Hair follicle dermal papilla cell (primary cell): ENCODE data around the gene FAM120AOS. TPM values are rescaled to one million over a fixed set of nuclear protein-coding genes. Genes with fewer than 3 reads are reported as not detected.

Source experiments
- small RNA-seq: library from RNA; depleted of rRNA; stranded (forward); fragments of <200 nt; gene quantifications from one replicate; pipeline ENCODE3, GENCODE V24; 2012
- total RNA-seq: library from RNA; depleted of rRNA; stranded (reverse); fragments of >200 nt; gene quantifications from 2 replicates; pipeline ENCODE4 v1.2.3, GENCODE V29; 2012

The FAM120AOS gene
- total RNA-seq, result 38.6 and 38.7 TPM in 2 replicates

DNA sequence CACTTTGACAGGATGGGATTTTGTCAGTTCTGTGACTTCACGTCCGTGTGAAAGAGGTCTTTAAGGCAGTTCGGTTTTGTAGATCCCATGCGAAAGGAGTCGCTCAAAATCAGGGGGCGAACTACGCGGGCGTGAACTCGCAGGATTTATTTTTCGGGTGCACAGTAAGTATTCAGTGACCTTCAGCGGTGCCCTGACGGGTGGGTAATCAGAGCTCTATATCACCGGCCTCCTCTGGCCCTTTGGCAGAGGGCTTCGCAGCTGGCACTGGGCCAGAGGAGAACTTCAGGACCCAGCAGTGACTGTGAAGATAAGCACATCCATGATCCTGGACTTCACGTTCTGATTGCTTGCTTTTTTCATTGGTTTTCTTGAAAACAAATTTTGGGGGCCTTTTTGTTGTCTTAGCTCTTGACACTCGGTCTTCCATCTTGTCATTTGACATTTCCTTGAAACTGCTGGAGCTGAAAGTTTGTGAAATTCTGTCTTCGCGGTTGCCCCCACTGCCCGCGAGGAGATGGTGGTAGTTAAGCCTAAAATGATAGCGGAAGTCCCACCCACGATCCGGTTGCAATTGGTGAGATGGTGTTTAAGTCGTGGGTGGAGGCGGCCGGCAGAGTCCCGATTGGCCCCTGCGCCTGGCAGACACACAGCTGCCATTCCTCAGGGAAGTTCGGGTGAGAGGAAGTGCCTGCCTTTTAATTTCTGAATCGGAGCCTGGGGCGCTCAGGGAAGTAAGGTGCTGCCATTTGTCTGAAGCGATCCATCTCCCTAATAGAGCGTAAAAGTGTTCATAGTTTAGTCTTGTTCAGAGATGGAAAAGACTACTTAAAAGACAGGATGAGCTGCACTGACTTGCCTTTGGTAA, at the start of gene FAM120AOS:
Gene FAM120AOS, minus strand, starts transcription at position 535 of the 868 bp plus-strand sequence. CDS start 872 bp downstream, outside the sequence.

GRCh38 chr9:93450945-93451815, 2.2 kb downstream of the FAM120AOS start, which contains the start of gene FAM120A:
TSS of gene FAM120A (plus strand) at chr9:93451685. CDS start at chr9:93451916, 231 bp downstream.

Small RNA genes within 50 kb of the gene (small RNA-seq; reads per million reads assigned to genes)
- gene RF00019, result not detected

Other genes with a start within 250 kb of the FAM120AOS start
- 137 and 175 TPM in 2 replicates for gene FAM120A, start 1.9 kb downstream of the FAM120AOS start, total RNA-seq
- 21.9 and 22.6 TPM in 2 replicates for gene PHF2, start 123.0 kb upstream of the FAM120AOS start, total RNA-seq